HepG2 (cell line): ENCODE results near the gene PRR30. TPM values are rescaled to one million over a fixed set of nuclear protein-coding genes. Genes with fewer than 3 reads are reported as not detected.

Source experiments
- ATAC-seq: fragments of 200-7000 bp; cut with Tn5 transposase; 3 replicates; pipeline ENCODE4 v1.9.1; 2020; ENCODE audit warnings: mild to moderate bottlenecking, moderate library complexity
- BruUV-seq: library from RNA; stranded (reverse); fragments of 400-500 nt; replicated peaks from 2 replicates; lab custom pipeline; 2021; lab: Mats Ljungman, UMichigan
- CTCF ChIA-PET: fragments of 300-600 bp; formaldehyde crosslinking; extraction: SDS; loops from one replicate; lab custom pipeline; 2021; ENCODE audit warnings: low total read pairs, inconsistent platforms, low intra/inter-chr PET ratio; lab: Yijun Ruan, JAX
- POLR2A ChIA-PET: fragments of 350-600 bp; sonication (Branson Sonifier 250); formaldehyde crosslinking; loops from one replicate; lab custom pipeline; 2020; ENCODE audit warnings: antibody characterized with exemption, inconsistent platforms; lab: Yijun Ruan, JAX
- DNase-seq: peaks from one replicate; pipeline ENCODE4 v3.0.0-alpha.2; 2015; ENCODE audit warnings: low spot score
- FAIRE-seq: peaks from 3 replicates; lab custom pipeline; 2011; peaks lifted over from hg19 to GRCh38; lab: Jason Lieb, UNC
- H2AFZ ChIP-seq: one replicate; pipeline ENCODE4 v1.6.1; 2011; ENCODE audit warnings: low read length, inconsistent platforms
- H3K27ac ChIP-seq: fragments of 300-600 bp; 3 replicates; pipeline ENCODE4 v1.8.0; 2011; ENCODE audit warnings: mixed run types, mild to moderate bottlenecking, mixed read lengths, low read length, inconsistent platforms; ENCODE audit not compliant: insufficient read depth; ENCODE audit errors: extremely low read length
- H3K27me3 ChIP-seq, 2 experiments: fragments of 200-600 bp in 1 of 2; 2 replicates in 1 of 2; 3 replicates in 1 of 2; pipeline versions ENCODE4 v1.6.0 to v1.8.0; 2011; ENCODE audit warnings: low read length in 2 of 2, mild to moderate bottlenecking in 2 of 2, moderate library complexity in 2 of 2, inconsistent platforms in 1 of 2; ENCODE audit not compliant: insufficient read depth in 2 of 2, control insufficient read depth in 1 of 2
- H3K36me3 ChIP-seq, 2 experiments: fragments of 200-600 bp in 1 of 2; replicated peaks in 1 of 2; 2 replicates in 1 of 2; 3 replicates in 1 of 2; pipeline versions ENCODE4 v1.5.1 to v1.8.0; 2011; ENCODE audit warnings: low read length in 2 of 2, inconsistent platforms in 1 of 2; ENCODE audit not compliant: insufficient read depth in 2 of 2, control insufficient read depth in 1 of 2
- H3K4me1 ChIP-seq: 2 replicates; pipeline ENCODE4 v1.5.1; 2012; ENCODE audit warnings: low read length, inconsistent platforms; ENCODE audit not compliant: insufficient read depth
- H3K4me2 ChIP-seq: 2 replicates; pipeline ENCODE4 v1.6.0; 2011; ENCODE audit warnings: low read depth, low read length, inconsistent platforms
- H3K4me3 ChIP-seq, 3 experiments: fragments of 200-600 bp in 1 of 3; sonication (generic), shearing (Covaris generic) in 1 of 3; replicated peaks in 1 of 3; 2 replicates each; pipeline ENCODE4 v1.5.1; 2011 to 2016; ENCODE audit warnings: low read length in 3 of 3, inconsistent platforms in 2 of 3, low read depth in 2 of 3, mild to moderate bottlenecking in 2 of 3, control low read depth in 1 of 3, mixed read lengths in 1 of 3; ENCODE audit not compliant: insufficient read depth in 1 of 3
- H3K79me2 ChIP-seq: one replicate; pipeline ENCODE4 v1.6.1; 2011; ENCODE audit warnings: low read length, inconsistent platforms; ENCODE audit not compliant: insufficient read depth
- H3K9ac ChIP-seq: 2 replicates; pipeline ENCODE4 v1.6.0; 2011; ENCODE audit warnings: mild to moderate bottlenecking, low read depth, low read length, inconsistent platforms; ENCODE audit not compliant: insufficient read depth
- H3K9me3 ChIP-seq: 2 replicates; pipeline ENCODE4 v1.5.1; 2012; ENCODE audit warnings: mild to moderate bottlenecking, low read length
- H4K20me1 ChIP-seq: 2 replicates; pipeline ENCODE4 v1.6.0; 2011; ENCODE audit warnings: inconsistent platforms, mild to moderate bottlenecking, low read length, moderate library complexity; ENCODE audit not compliant: insufficient read depth
- BCL3 ChIP-seq: sonication (generic); formaldehyde crosslinking; IDR thresholded peaks from 2 replicates; pipeline ENCODE4 v1.5.1; 2020; ENCODE audit warnings: mild to moderate bottlenecking, missing genetic modification reagents, moderate library complexity
- BCLAF1 ChIP-seq: fragments of 450-650 bp; IDR thresholded peaks from 2 replicates; pipeline ENCODE4 v1.6.1; 2017; ENCODE audit warnings: mild to moderate bottlenecking
- CAMTA2 ChIP-seq: sonication (generic); formaldehyde crosslinking; IDR thresholded peaks from 2 replicates; pipeline ENCODE4 v1.4.0; 2020; ENCODE audit warnings: mild to moderate bottlenecking, missing genetic modification reagents, borderline replicate concordance
- FOXP1 ChIP-seq, 2 experiments: fragments of 450-650 bp in 1 of 2; IDR thresholded peaks; 2 replicates each; pipeline ENCODE4 v1.6.1; 2017 to 2018; ENCODE audit warnings: antibody characterized with exemption in 1 of 2
- IRX3 ChIP-seq: sonication (generic); formaldehyde crosslinking; IDR thresholded peaks from 2 replicates; pipeline ENCODE4 v1.8.1; 2023; ENCODE audit warnings: mild to moderate bottlenecking, low read depth, missing genetic modification reagents, borderline replicate concordance
- NR2F6 ChIP-seq, 2 experiments: IDR thresholded peaks; 2 replicates each; pipeline ENCODE4 v1.6.1; 2016; ENCODE audit warnings: antibody characterized with exemption in 1 of 2, mild to moderate bottlenecking in 1 of 2
- PHF20 ChIP-seq: sonication (generic); formaldehyde crosslinking; IDR thresholded peaks from 2 replicates; pipeline ENCODE4 v1.5.0; 2020; ENCODE audit warnings: mild to moderate bottlenecking, missing genetic modification reagents
- POGZ ChIP-seq: sonication (generic); formaldehyde crosslinking; IDR thresholded peaks from 2 replicates; pipeline ENCODE4 v1.4.0; 2020; ENCODE audit warnings: mild to moderate bottlenecking, missing genetic modification reagents
- RFXANK ChIP-seq: IDR thresholded peaks from 2 replicates; pipeline ENCODE4 v1.6.1; 2016
- YEATS2 ChIP-seq: sonication (generic); formaldehyde crosslinking; IDR thresholded peaks from 2 replicates; pipeline ENCODE4 v1.4.0; 2020; ENCODE audit warnings: missing genetic modification reagents, borderline replicate concordance
- ZNF296 ChIP-seq: sonication (generic); formaldehyde crosslinking; conservative IDR thresholded peaks from 2 replicates; pipeline ENCODE4 v1.5.0; 2020; ENCODE audit warnings: mild to moderate bottlenecking, missing genetic modification reagents
- ZNF598 ChIP-seq: sonication (generic); formaldehyde crosslinking; IDR thresholded peaks from 2 replicates; pipeline ENCODE4 v1.5.1; 2020; ENCODE audit warnings: mild to moderate bottlenecking, missing genetic modification reagents, borderline replicate concordance
- WGBS: methylation state at CpG from one replicate; pipeline ENCODE4 v1.1.6; 2017; ENCODE audit warnings: low lambda C conversion rate; 5-methylcytosine and 5-hydroxymethylcytosine counted together
- in situ Hi-C: cut with HindIII; loops from 2 replicates; pipeline ENCODE4 v1.10.0; 2017; ENCODE audit warnings: low pct_unique_long_range_greater_than_20kb; ENCODE audit not compliant: extremely low pct_ligation_motif_present
- intact Hi-C: fragments of 100-400 bp; cut with micrococcal nuclease; formaldehyde crosslinking; loops from one replicate; pipeline ENCODE4 v1.10.0; 2022; ENCODE audit not compliant: unreplicated experiment
- polyA plus RNA-seq, 8 experiments: library from polyadenylated mRNA; depleted of rRNA in 3 of 8; stranded (reverse) in 7 of 8; unstranded in 1 of 8; fragments of >200 nt; fragmentation: Illumina TruSeq in 4 of 8; extraction: Trizol in 4 of 8; gene quantifications; 2 replicates each; pipeline versions ENCODE4 v1.2.1 to v1.2.3, GENCODE V29; 2011 to 2016; ENCODE audit warnings: low read depth in 4 of 8, missing spikeins in 1 of 8, mixed read lengths in 1 of 8; ENCODE audit not compliant: insufficient read depth in 1 of 8
- total RNA-seq, 5 experiments: library from RNA; depleted of rRNA; stranded (reverse); fragments of >200 nt; fragmentation: Illumina TruSeq; extraction: Trizol; gene quantifications; 2 replicates each; pipeline ENCODE4 v1.2.3, GENCODE V29; 2016; ENCODE audit warnings: low read depth in 1 of 5
- TF ChIP-seq, protein P1 (sequence below): sonication (generic); formaldehyde crosslinking; IDR thresholded peaks from 2 replicates; pipeline ENCODE4 v1.8.0; 2022; ENCODE audit warnings: mild to moderate bottlenecking, missing genetic modification reagents
- TF ChIP-seq, protein P2 (sequence below): sonication (generic); formaldehyde crosslinking; IDR thresholded peaks from 2 replicates; pipeline ENCODE4 v1.5.0; 2020; ENCODE audit warnings: mild to moderate bottlenecking, missing genetic modification reagents

Gene PRR30
- total and polyA plus RNA-seq, 2 of the 13 experiments (the other 11 are each of a cell fraction or from before 2014, with no cell fraction given), result not detected

DNA sequence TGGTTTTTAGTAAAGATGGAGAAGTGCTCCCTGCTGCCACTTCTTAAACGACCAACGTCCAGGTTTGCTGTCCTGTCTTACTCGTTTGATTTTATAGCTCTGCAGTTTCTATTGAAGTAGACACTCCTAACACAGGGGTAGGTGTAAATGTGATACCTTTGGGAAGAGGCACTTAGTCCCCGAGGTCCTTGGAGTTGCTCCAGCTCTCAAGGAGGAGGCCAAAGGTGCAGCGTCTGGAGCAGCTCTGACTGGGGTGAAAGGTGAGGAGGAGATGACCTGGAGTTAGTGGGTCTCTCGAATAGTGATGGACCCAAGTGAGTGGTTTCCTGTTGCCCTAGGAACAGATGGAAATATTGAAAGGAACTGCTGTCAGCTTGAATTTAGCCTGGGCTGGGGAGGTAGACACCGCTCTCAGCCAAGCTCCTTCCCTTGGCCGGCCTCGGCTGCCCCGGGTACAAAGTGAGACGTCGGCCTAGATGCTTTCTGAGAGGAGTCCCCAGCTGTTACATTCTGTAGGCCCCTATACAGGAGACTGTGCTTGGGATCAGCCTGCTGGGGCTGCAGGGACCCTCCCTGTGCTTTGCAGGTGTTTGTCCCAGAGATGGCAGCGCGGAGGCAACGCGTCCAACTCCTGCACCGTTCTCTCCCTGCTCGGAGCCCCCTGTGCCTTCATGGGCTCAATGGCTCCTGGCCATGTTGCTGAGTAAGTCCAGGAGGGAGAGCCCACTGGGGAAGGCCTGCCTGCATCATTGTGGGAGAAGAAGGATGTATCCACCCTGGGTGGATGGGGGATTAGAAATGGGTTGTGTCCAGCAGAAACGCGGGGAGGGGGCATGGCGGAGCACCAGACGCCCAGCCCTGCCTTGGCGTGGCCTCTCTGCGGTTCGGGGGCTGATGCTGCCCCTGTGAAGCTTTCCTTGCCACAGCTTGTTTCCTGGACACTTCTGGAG is 47.2 kb downstream of the PRR30 start:
- CTCF ChIA-PET, result no interaction called here
- peak overlapping the region; percentile 96 for H3K4me2 ChIP-seq
- peak overlapping the region in 1 of 3 experiments; percentile 59; a peak in 2 of 6 replicates for H3K4me3 ChIP-seq
- FAIRE-seq, result no peak
- no peaks in the 10 kb centered on the region for H3K9me3 ChIP-seq
- H2AFZ ChIP-seq, result no peak overlapping the region
- peak overlapping the region; percentile 79 for H3K9ac ChIP-seq
- peaks cover 60% of the 10 kb centered on the region for H3K79me2 ChIP-seq
- WGBS, result 84% methylated on average over 23 of the region's 25 CpGs
- H3K4me1 ChIP-seq, result peaks cover 95% of the 10 kb centered on the region
- no TSS peak for BruUV-seq
- H4K20me1 ChIP-seq, result no peaks in the 10 kb centered on the region
- no peaks in the 10 kb centered on the region for H3K27me3 ChIP-seq
- POLR2A ChIA-PET, result interaction anchor here (1.5 to 4.8 kb wide), 6 partner anchors 10 to 120 kb away, joined by 4 to 61 read pairs (median 21); partner anchors contain the start of genes AGBL5, ATRAID, OST4 and SLC5A6
- intact Hi-C loops, result loop anchor here (5.0 kb wide), 1 partner anchor 305 kb away; the partner anchor contains the start of gene CENPA
- H3K36me3 ChIP-seq, result peaks cover 0 to 16% of the 10 kb centered on the region in 2 experiments; a peak in 4 of 5 replicates
- DNase-seq, result no peak
- peak overlapping the region; percentile 97 for H3K27ac ChIP-seq
- in situ Hi-C loops, result no loop called here
- no peak for ATAC-seq
- no peak for TF ChIP-seq FOXP1 (IDR thresholded peaks at IDR 0.05)
- TF ChIP-seq FOXP1 (CRISPR knock-in tag; IDR thresholded peaks at IDR 0.05), result no peak
- no peak for TF ChIP-seq BCL3 (CRISPR knock-in tag)
- TF ChIP-seq NR2F6 (IDR thresholded peaks at IDR 0.05), result no peak
- no peak for TF ChIP-seq NR2F6 (CRISPR knock-in tag; IDR thresholded peaks at IDR 0.05)
- no peak for TF ChIP-seq BCLAF1
- no peak for TF ChIP-seq IRX3 (CRISPR knock-in tag)
- TF ChIP-seq RFXANK (CRISPR knock-in tag), result no peak
- no peak for TF ChIP-seq CAMTA2
- TF ChIP-seq POGZ (CRISPR knock-in tag), result no peak
- TF ChIP-seq ZNF296 (CRISPR knock-in tag), result no peak
- no peak for TF ChIP-seq PHF20 (CRISPR knock-in tag)
- TF ChIP-seq, protein P1, sequence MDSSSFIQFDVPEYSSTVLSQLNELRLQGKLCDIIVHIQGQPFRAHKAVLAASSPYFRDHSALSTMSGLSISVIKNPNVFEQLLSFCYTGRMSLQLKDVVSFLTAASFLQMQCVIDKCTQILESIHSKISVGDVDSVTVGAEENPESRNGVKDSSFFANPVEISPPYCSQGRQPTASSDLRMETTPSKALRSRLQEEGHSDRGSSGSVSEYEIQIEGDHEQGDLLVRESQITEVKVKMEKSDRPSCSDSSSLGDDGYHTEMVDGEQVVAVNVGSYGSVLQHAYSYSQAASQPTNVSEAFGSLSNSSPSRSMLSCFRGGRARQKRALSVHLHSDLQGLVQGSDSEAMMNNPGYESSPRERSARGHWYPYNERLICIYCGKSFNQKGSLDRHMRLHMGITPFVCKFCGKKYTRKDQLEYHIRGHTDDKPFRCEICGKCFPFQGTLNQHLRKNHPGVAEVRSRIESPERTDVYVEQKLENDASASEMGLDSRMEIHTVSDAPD (CRISPR knock-in tag), result no peak
- TF ChIP-seq ZNF598, result no peak
- TF ChIP-seq, protein P2, sequence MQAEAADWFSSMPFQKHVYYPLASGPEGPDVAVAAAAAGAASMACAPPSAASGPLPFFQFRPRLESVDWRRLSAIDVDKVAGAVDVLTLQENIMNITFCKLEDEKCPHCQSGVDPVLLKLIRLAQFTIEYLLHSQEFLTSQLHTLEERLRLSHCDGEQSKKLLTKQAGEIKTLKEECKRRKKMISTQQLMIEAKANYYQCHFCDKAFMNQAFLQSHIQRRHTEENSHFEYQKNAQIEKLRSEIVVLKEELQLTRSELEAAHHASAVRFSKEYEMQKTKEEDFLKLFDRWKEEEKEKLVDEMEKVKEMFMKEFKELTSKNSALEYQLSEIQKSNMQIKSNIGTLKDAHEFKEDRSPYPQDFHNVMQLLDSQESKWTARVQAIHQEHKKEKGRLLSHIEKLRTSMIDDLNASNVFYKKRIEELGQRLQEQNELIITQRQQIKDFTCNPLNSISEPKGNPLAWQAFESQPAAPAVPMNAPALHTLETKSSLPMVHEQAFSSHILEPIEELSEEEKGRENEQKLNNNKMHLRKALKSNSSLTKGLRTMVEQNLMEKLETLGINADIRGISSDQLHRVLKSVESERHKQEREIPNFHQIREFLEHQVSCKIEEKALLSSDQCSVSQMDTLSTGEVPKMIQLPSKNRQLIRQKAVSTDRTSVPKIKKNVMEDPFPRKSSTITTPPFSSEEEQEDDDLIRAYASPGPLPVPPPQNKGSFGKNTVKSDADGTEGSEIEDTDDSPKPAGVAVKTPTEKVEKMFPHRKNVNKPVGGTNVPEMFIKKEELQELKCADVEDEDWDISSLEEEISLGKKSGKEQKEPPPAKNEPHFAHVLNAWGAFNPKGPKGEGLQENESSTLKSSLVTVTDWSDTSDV (CRISPR knock-in tag), result peak; percentile 26; the same call in 1 of the 2 replicates
- no peak for TF ChIP-seq YEATS2 (CRISPR knock-in tag)
